PC-9 (cell line): ENCODE measurements around the gene OXTR.

Experiments used
- EZH2 ChIP-seq: fragments of 200-600 bp; sonication (generic); IDR thresholded peaks from 2 replicates; pipeline ENCODE4 v1.8.0; 2017; ENCODE audit warnings: antibody characterized with exemption, low read depth
- TF ChIP-seq, protein P1 (sequence below): fragments of 200-600 bp; sonication (generic); conservative IDR thresholded peaks from 2 replicates; pipeline ENCODE4 v1.6.1; 2017; ENCODE audit warnings: mixed run types, antibody characterized with exemption, mild to moderate bottlenecking, moderate library complexity

- TF ChIP-seq EZH2: no peak
- TF ChIP-seq, protein P1, sequence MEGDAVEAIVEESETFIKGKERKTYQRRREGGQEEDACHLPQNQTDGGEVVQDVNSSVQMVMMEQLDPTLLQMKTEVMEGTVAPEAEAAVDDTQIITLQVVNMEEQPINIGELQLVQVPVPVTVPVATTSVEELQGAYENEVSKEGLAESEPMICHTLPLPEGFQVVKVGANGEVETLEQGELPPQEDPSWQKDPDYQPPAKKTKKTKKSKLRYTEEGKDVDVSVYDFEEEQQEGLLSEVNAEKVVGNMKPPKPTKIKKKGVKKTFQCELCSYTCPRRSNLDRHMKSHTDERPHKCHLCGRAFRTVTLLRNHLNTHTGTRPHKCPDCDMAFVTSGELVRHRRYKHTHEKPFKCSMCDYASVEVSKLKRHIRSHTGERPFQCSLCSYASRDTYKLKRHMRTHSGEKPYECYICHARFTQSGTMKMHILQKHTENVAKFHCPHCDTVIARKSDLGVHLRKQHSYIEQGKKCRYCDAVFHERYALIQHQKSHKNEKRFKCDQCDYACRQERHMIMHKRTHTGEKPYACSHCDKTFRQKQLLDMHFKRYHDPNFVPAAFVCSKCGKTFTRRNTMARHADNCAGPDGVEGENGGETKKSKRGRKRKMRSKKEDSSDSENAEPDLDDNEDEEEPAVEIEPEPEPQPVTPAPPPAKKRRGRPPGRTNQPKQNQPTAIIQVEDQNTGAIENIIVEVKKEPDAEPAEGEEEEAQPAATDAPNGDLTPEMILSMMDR: no peak
Measured at GRCh38 chr3:8805774-8806173, 36.4 kb upstream of the OXTR start.
